GM19395 (cell line): ENCODE results near the gene TMEM181.
"Not testable (repeated sequence)": the region's sequence is repeated elsewhere in the genome, so short reads cannot be mapped to it uniquely, and the experiment has no call there.

Experiments used
- ATAC-seq: cut with Tn5 transposase; IDR thresholded peaks from one replicate; pipeline ENCODE4 v1.9.1; 2021; ENCODE audit warnings: mild to moderate bottlenecking, moderate library complexity; ENCODE audit not compliant: unreplicated experiment

Gene TMEM181

GRCh38 chr6:158536891-158537798 is 22.7 kb upstream of the TMEM181 start:
- no peak for ATAC-seq

GRCh38 chr6:158538741-158539140 is 21.1 kb upstream of the TMEM181 start:
- no peak for ATAC-seq

- ATAC-seq: no peak
These were observed 20.5 kb upstream of the TMEM181 start for GRCh38 chr6:158539413-158539812.

- ATAC-seq: no peak
These were observed 20.0 kb upstream of the TMEM181 start for GRCh38 chr6:158539881-158540280.

- no peak for ATAC-seq
These were observed 16.2 kb upstream of the TMEM181 start for GRCh38 chr6:158543606-158544185.

GRCh38 chr6:158544428-158544827 is 15.5 kb upstream of the TMEM181 start:
- no peak for ATAC-seq

- ATAC-seq: no peak
These were observed 14.6 kb upstream of the TMEM181 start for GRCh38 chr6:158545043-158545966.

- no peak for ATAC-seq
These were observed 11.3 kb upstream of the TMEM181 start for GRCh38 chr6:158548418-158549161.

- no peak for ATAC-seq
These were observed 7.7 kb upstream of the TMEM181 start for GRCh38 chr6:158552055-158552795.

- ATAC-seq: no peak
These were observed 7.1 kb upstream of the TMEM181 start for GRCh38 chr6:158552796-158553138.

GRCh38 chr6:158554611-158555361 is 5.1 kb upstream of the TMEM181 start:
- ATAC-seq: no peak

GRCh38 chr6:158556113-158556512 is 3.8 kb upstream of the TMEM181 start:
- no peak for ATAC-seq

- ATAC-seq: not testable (repeated sequence)
These were observed 2.8 kb upstream of the TMEM181 start for GRCh38 chr6:158557110-158557509.

- ATAC-seq: no peak
These were observed 2.0 kb upstream of the TMEM181 start for GRCh38 chr6:158557927-158558326.

- no peak for ATAC-seq
These were observed 1.2 kb upstream of the TMEM181 start for GRCh38 chr6:158558415-158559306.

- no peak for ATAC-seq
These were observed 475 bp upstream of the TMEM181 start for GRCh38 chr6:158559338-158559894.

GRCh38 chr6:158560836-158561320 is 987 bp downstream of the TMEM181 start:
- peak; percentile 31 for ATAC-seq
